WERI-Rb-1 (cell line): ENCODE measurements around the gene PPIF.

Experiments
- DNase-seq: peaks from one replicate; pipeline ENCODE4 v3.0.0-alpha.2; 2020
- H3K27ac ChIP-seq: fragments of 250-450 bp; sonication (Bioruptor Pico); 2 replicates; pipeline ENCODE4 v1.5.1; 2020; ENCODE audit warnings: mild to moderate bottlenecking, moderate library complexity
- H3K27me3 ChIP-seq: fragments of 250-450 bp; sonication (Bioruptor Pico); 2 replicates; pipeline ENCODE4 v1.5.1; 2021; ENCODE audit warnings: mild to moderate bottlenecking, low read depth, moderate library complexity; ENCODE audit not compliant: insufficient read depth, severe bottlenecking
- H3K36me3 ChIP-seq: fragments of 250-450 bp; sonication (Bioruptor Pico); 2 replicates; pipeline ENCODE4 v1.5.1; 2020; ENCODE audit warnings: mild to moderate bottlenecking, moderate library complexity
- H3K4me3 ChIP-seq: 2 replicates; pipeline ENCODE4 v1.5.1; 2011; ENCODE audit warnings: low read depth, mild to moderate bottlenecking, control low read depth, low read length
- H3K9me3 ChIP-seq: fragments of 250-450 bp; sonication (Bioruptor Pico); 2 replicates; pipeline ENCODE4 v1.5.1; 2021; ENCODE audit warnings: mild to moderate bottlenecking, moderate library complexity; ENCODE audit not compliant: severe bottlenecking
- CTCF ChIP-seq: IDR thresholded peaks from 2 replicates; pipeline ENCODE4 v1.5.1; 2011; ENCODE audit warnings: low read depth, mild to moderate bottlenecking, control low read depth, inconsistent platforms, low read length

Gene PPIF

DNA sequence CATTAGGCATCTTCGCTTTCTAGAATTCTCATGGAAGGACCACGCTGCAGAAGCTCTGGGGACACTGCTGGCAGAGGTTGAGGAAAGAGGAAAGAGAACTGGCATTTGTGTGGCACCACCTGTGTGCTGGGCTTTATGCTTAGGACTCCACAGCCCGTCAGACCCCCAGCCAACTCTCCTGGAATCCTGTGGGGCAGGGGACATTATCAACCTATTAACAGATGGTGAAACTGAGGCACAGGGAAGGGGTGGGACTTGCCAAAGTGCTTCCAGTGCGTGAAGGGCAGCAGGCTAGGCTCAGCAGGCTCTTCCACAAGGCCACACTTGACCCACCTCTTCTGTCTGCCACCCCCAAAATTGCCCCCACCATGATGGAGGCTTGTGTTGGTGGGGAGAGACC lies 51.4 kb downstream of the PPIF start:
- TF ChIP-seq CTCF: no peak
- no peak overlapping the region for H3K27ac ChIP-seq
- DNase-seq: no peak

DNA sequence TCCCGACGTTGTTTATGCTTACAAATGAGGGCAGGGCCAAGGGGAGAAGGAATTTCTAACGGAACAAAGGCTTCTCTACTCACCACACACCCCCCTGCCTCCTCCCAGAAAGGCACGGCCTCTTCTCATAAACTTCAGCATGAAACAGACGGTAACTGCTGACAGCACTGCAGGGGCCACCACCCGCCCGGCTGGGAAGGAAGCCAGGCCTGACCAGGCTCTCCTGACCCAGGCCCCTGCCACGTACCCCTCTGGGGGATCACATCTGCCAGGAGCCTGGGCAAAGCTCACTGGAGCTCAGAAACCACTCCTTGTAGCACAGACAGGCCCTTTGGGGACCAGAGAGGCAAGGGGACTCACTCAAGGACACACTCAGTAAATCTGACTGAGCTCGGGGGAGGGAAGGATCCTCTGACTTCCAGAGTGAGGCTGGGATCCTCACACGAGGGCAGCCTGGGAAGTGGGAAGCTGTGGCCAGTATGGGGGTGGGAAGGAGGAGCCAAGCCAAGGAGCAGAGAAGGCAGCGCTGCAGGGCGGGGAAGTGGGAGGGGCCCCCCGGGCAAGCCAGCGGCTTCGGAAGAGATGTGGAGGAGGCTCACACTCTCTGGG lies 52.1 kb downstream of the PPIF start:
- Histone ChIP-seq H3K9me3 (no peaks in the 10 kb centered on the region), H3K4me3 (no peak overlapping the region), H3K27ac (no peak overlapping the region; the same call in 1 of the 2 replicates), H3K27me3 (no peaks in the 10 kb centered on the region), H3K36me3 (no peaks in the 10 kb centered on the region)
- DNase-seq: peak; percentile 62
- TF ChIP-seq CTCF: no peak

More for the DNA sequence above, 51.4 kb downstream of the PPIF start:
- H3K27me3 ChIP-seq: no peaks in the 10 kb centered on the region
- H3K9me3 ChIP-seq: no peaks in the 10 kb centered on the region
- H3K36me3 ChIP-seq: no peaks in the 10 kb centered on the region
- H3K4me3 ChIP-seq: no peak overlapping the region

DNA sequence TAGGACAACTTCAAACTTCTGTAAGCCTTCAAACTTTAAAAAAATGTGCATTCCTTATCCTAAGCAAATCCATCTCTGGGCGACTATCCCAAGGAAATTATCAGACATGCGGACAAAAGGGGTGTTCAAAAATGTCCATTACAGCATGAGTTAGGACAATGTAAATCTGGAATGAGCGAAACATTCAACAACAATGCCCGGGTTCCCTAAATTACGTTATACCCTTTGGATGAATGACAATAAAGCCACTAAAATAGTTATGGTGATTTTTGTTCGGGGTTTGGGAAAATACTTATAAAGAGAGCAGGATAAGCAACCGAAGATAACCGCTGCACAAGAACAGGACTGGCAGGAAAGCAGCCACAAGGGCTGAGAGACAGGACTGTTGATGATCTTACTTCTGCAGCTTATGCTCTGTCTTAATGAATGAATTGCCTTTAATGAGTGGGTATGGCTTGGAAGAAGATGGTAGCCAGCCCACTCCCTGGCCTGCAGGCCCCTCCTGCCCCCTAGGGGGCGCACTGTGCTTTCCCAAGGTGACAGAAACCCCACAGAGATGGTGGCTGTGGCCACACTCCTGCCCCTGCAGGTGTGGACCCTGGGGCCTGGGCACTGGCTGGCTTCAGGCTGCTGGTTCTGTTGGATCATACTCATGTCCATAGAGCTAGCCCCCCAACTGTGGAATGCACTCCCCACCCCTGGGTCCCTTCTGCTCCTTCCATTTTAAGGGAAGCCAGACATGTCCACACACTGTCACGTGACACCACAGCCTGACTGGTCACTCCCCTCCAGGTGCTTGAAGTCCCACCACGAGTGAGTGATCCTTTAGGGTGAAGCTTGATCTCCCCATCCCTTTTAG lies 53.1 kb downstream of the PPIF start:
- DNase-seq: peak; percentile 80
- Histone ChIP-seq H3K9me3 (no peaks in the 10 kb centered on the region), H3K36me3 (no peaks in the 10 kb centered on the region), H3K27me3 (no peaks in the 10 kb centered on the region), H3K27ac (no peak overlapping the region), H3K4me3 (no peak overlapping the region)
- TF ChIP-seq CTCF: peak; percentile 98

GRCh38 chr10:79401015-79401921 lies 54.0 kb downstream of the PPIF start:
- Histone ChIP-seq H3K4me3 (no peak overlapping the region), H3K27me3 (no peaks in the 10 kb centered on the region), H3K9me3 (no peaks in the 10 kb centered on the region), H3K36me3 (no peaks in the 10 kb centered on the region), H3K27ac (peak overlapping the region; percentile 50; the same call in 1 of the 2 replicates)
- peak; percentile 61 for DNase-seq
- no peak for TF ChIP-seq CTCF

DNA sequence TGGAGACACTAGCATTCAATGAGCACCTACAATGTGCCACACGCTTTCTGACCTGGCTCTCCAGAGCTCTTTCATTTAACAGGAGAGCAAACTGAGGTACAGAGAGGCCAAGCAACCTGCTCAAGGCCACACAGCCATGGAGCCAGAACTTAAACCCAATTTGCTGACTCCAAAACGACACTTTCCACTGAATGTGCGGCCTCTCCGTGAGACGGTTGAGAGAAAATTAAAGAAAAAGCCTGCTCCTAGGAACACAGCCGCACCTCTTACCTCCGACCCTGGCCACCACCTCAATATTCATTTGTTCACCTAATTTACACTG lies 55.3 kb downstream of the PPIF start:
- Histone ChIP-seq H3K36me3 (no peaks in the 10 kb centered on the region), H3K9me3 (no peaks in the 10 kb centered on the region), H3K27ac (no peak overlapping the region), H3K4me3 (no peak overlapping the region), H3K27me3 (no peaks in the 10 kb centered on the region)
- no peak for DNase-seq
- TF ChIP-seq CTCF: no peak
